Smooth muscle cell (in vitro differentiated cells): Measurements from ENCODE around the gene CDC42. TPM values are rescaled to one million over a fixed set of nuclear protein-coding genes. Genes with fewer than 3 reads are reported as not detected.
A peak's percentile ranks its signal among the peaks of the same experiment; 100 is the strongest.

Experiments used
- DNase-seq: peaks from one replicate; lab custom pipeline; 2025; ENCODE audit not compliant: unreplicated experiment; lab: John Stamatoyannopoulos, UW
- H2AFZ ChIP-seq: fragments of 200-600 bp; sonication (generic); 2 replicates; pipeline ENCODE4 v1.6.0; 2016; ENCODE audit warnings: antibody characterized with exemption, low read depth, mild to moderate bottlenecking
- H3F3A ChIP-seq: fragments of 200-600 bp; sonication (generic); 2 replicates; pipeline ENCODE4 v1.6.0; 2017; ENCODE audit warnings: antibody characterized with exemption, low read depth
- H3K27ac ChIP-seq: fragments of 200-600 bp; sonication (generic); 2 replicates; pipeline ENCODE4 v1.5.1; 2016; ENCODE audit warnings: low read depth, mild to moderate bottlenecking
- H3K27me3 ChIP-seq: fragments of 200-600 bp; sonication (generic); 2 replicates; pipeline ENCODE4 v1.6.1; 2016; ENCODE audit warnings: low read depth, mild to moderate bottlenecking
- H3K36me3 ChIP-seq: fragments of 200-600 bp; sonication (generic); 2 replicates; pipeline ENCODE4 v1.5.1; 2016; ENCODE audit warnings: low read depth
- H3K4me1 ChIP-seq: fragments of 200-600 bp; sonication (generic); 2 replicates; pipeline ENCODE4 v1.5.1; 2016; ENCODE audit warnings: low read depth
- H3K4me2 ChIP-seq: fragments of 200-600 bp; sonication (generic); 2 replicates; pipeline ENCODE4 v1.6.0; 2016; ENCODE audit warnings: mild to moderate bottlenecking
- H3K4me3 ChIP-seq: fragments of 200-600 bp; sonication (generic); 2 replicates; pipeline ENCODE4 v1.5.1; 2016; ENCODE audit warnings: mild to moderate bottlenecking
- H3K79me2 ChIP-seq: fragments of 200-600 bp; sonication (generic); 2 replicates; pipeline ENCODE4 v1.6.0; 2016; ENCODE audit warnings: low read depth, mild to moderate bottlenecking
- H3K9ac ChIP-seq: fragments of 200-600 bp; sonication (generic); 2 replicates; pipeline ENCODE4 v1.6.0; 2016; ENCODE audit warnings: low read depth
- H3K9me3 ChIP-seq: fragments of 200-600 bp; sonication (generic); replicated peaks from 2 replicates; pipeline ENCODE4 v1.5.1; 2016; ENCODE audit warnings: low read depth
- H4K20me1 ChIP-seq: fragments of 200-600 bp; sonication (generic); 2 replicates; pipeline ENCODE4 v1.6.0; 2016; ENCODE audit warnings: low read depth
- WGBS: methylation state at CpG from one replicate; pipeline ENCODE4 v1.1.7; 2016; ENCODE audit warnings: low lambda C conversion rate; 5-methylcytosine and 5-hydroxymethylcytosine counted together
- polyA plus RNA-seq: library from polyadenylated mRNA; unstranded; fragments of >200 nt; fragmentation: Nextera tagmentation; extraction: Ambion mirVana; gene quantifications from 2 replicates; pipeline ENCODE4 v1.2.1, GENCODE V29; 2016
- total RNA-seq: library from RNA; depleted of rRNA; stranded (reverse); fragments of >200 nt; gene quantifications from 2 replicates; pipeline ENCODE4 v1.2.3, GENCODE V29; 2014
- TF ChIP-seq, protein P1 (sequence below): fragments of 200-600 bp; sonication (generic); IDR thresholded peaks from 2 replicates; pipeline ENCODE4 v1.5.1; 2017; ENCODE audit warnings: borderline replicate concordance, mild to moderate bottlenecking, antibody characterized with exemption; ENCODE audit not compliant: insufficient read depth, poor library complexity, severe bottlenecking

Gene CDC42
- total and polyA plus RNA-seq, 2 experiments from 2014 or later, result 74.0 to 407 TPM

DNA sequence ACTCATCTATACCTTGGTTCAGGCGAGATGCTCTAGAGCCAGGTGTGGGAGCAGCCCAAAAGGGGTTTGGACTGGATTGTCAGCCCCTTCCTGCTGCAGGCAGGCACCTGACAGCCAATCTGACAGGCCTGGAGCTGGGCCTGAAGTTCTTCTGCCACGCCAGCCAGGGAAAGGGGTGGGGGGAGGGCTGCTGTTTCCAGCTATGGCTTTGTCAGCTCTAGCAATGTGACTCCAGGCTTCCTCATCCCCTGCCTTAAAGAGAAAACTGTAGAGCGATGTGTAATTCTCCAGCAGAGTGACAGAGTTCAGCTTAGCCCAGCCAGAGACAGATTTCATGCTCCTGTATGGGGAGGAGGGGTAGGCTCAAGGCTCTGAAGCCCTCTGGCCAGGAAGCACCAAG, 60.0 kb downstream of the CDC42 start:
- no peaks in the 10 kb centered on the region for H3K36me3 ChIP-seq

DNA sequence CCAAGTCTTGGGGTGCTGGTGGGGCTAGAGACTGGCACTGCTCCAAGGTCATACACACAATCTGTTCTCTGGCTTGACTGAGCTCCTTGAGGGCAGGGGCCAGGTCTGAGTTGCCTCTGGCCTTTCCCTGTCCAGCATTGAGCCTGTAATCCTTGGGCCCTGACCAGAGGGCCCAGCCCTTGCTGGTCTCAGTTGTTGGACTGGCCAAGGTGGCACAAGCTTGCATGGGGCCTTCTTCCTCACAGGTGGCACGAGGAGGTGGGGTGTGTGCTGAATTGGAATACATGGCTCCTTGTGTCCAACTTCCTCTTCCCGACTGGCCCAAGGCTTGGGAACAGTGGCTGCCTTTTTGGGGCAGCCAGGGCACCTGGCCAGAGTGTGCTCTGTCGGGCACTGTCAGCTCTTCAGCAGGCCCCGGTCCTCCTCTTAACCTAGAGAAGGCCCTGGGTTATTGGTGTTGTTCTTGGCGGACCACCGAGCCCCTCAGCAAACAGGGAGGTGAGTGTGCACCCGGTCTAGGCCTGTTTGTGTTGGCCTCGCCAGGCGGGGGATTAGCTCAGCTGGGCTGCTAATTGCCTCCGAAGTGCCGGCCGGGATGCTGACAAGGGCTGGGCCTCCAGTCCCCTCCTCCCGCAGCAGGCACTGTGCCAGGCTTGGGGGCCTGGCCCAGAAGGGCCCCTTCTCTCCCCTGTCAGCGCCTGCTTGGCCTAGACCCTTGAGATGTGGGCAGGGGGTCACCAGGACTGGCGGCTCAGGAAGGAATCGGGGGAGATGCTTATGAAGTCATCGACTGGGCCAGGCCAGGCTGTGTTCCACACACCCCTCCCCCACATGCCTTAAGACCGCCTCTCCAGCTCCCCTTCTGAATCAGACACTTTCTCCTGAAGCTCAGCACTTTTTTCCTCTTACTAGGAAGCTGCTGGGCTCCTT, 61.8 kb downstream of the CDC42 start:
- DNase-seq, result peak; percentile 20
- Histone ChIP-seq H3K27me3 (no peaks in the 10 kb centered on the region), H2AFZ (no peak overlapping the region), H3K36me3 (no peaks in the 10 kb centered on the region), H3K4me1 (peaks cover 15% of the 10 kb centered on the region), H3K4me3 (no peak overlapping the region), H3K27ac (peak overlapping the region; percentile 49), H3K9me3 (no peaks in the 10 kb centered on the region), H3K9ac (no peak overlapping the region), H3F3A (peaks cover 21% of the 10 kb centered on the region), H4K20me1 (peaks cover 100% of the 10 kb centered on the region), H3K79me2 (peaks cover 17% of the 10 kb centered on the region), H3K4me2 (no peak overlapping the region)
- WGBS, result 48% methylated on average over 18 of the region's 18 CpGs
- TF ChIP-seq, protein P1, sequence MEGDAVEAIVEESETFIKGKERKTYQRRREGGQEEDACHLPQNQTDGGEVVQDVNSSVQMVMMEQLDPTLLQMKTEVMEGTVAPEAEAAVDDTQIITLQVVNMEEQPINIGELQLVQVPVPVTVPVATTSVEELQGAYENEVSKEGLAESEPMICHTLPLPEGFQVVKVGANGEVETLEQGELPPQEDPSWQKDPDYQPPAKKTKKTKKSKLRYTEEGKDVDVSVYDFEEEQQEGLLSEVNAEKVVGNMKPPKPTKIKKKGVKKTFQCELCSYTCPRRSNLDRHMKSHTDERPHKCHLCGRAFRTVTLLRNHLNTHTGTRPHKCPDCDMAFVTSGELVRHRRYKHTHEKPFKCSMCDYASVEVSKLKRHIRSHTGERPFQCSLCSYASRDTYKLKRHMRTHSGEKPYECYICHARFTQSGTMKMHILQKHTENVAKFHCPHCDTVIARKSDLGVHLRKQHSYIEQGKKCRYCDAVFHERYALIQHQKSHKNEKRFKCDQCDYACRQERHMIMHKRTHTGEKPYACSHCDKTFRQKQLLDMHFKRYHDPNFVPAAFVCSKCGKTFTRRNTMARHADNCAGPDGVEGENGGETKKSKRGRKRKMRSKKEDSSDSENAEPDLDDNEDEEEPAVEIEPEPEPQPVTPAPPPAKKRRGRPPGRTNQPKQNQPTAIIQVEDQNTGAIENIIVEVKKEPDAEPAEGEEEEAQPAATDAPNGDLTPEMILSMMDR, result no peak

More for the DNA sequence above, 60.0 kb downstream of the CDC42 start:
- Histone ChIP-seq H3K79me2 (peaks cover 29% of the 10 kb centered on the region), H3K9ac (no peak overlapping the region), H3F3A (peaks cover 21% of the 10 kb centered on the region), H3K4me1 (peaks cover 15% of the 10 kb centered on the region), H4K20me1 (peaks cover 100% of the 10 kb centered on the region), H3K27ac (no peak overlapping the region), H3K4me2 (no peak overlapping the region), H3K4me3 (no peak overlapping the region), H3K9me3 (no peaks in the 10 kb centered on the region), H2AFZ (no peak overlapping the region), H3K27me3 (no peaks in the 10 kb centered on the region)
- WGBS, result 70% methylated on average over 3 of the region's 3 CpGs
- TF ChIP-seq, protein P1, result no peak
- DNase-seq, result no peak

DNA sequence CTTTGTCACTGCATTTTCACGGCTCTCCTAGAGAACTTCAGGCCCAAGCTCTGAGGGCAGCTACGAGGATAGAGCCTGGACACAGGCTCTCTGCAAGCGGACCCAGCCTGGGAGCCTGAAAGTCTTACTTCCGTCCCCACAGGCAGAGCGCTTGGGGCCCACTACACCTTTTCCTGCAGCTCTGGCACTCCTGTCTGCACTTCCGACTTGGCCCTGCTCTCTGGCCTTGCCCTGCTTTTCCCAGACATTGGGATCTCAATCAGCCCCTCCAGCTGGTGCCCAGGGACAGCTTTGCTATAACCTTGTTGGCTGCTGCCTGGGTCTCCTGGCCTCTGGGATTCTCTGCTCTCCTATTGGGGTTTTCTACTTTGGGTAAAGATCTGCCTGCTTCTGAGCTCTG, 62.8 kb downstream of the CDC42 start:
- peaks cover 100% of the 10 kb centered on the region for H4K20me1 ChIP-seq
- H3K4me3 ChIP-seq, result no peak overlapping the region
- no peaks in the 10 kb centered on the region for H3K9me3 ChIP-seq
- peaks cover 8% of the 10 kb centered on the region for H3K79me2 ChIP-seq
- H3K36me3 ChIP-seq, result no peaks in the 10 kb centered on the region
- DNase-seq, result no peak
- WGBS, result 94% methylated on average over 6 of the region's 6 CpGs
- H3K9ac ChIP-seq, result no peak overlapping the region
- peaks cover 16% of the 10 kb centered on the region for H3F3A ChIP-seq
- peaks cover 15% of the 10 kb centered on the region for H3K4me1 ChIP-seq
- peak overlapping the region; percentile 49 for H3K27ac ChIP-seq
- H3K27me3 ChIP-seq, result no peaks in the 10 kb centered on the region
- no peak overlapping the region for H2AFZ ChIP-seq
- no peak overlapping the region for H3K4me2 ChIP-seq
- TF ChIP-seq, protein P1, result no peak

DNA sequence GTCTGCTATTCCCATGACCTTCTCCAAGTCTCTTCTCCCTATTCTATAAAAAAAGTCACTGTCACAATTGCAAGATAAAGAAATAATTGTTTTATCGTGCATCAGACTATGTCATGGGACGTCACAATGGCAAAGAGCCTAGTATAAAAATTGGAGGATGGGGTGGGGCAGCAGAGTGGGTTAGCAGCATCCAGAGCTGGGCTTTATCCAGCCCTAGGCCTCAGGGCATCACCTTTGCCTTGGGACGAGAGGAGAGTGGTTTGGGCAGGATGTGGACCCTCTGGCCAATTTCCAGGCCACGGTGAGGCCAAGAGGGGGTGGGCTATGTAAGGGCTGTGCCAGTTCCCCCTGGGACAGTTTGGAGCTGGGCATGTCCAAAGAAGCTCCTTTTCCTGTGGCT, 64.7 kb downstream of the CDC42 start:
- no peaks in the 10 kb centered on the region for H3K36me3 ChIP-seq
- H3K4me1 ChIP-seq, result peaks cover 19% of the 10 kb centered on the region
- H3K27ac ChIP-seq, result no peak overlapping the region
- H3K9me3 ChIP-seq, result no peaks in the 10 kb centered on the region
- H3K79me2 ChIP-seq, result no peaks in the 10 kb centered on the region
- no peak overlapping the region for H3K4me3 ChIP-seq
- no peak for DNase-seq
- no peak overlapping the region for H2AFZ ChIP-seq
- H4K20me1 ChIP-seq, result peaks cover 100% of the 10 kb centered on the region
- 95% methylated on average over 4 of the region's 4 CpGs for WGBS
- H3K4me2 ChIP-seq, result no peak overlapping the region
- peaks cover 7% of the 10 kb centered on the region for H3F3A ChIP-seq
- no peak overlapping the region for H3K9ac ChIP-seq
- H3K27me3 ChIP-seq, result no peaks in the 10 kb centered on the region
- TF ChIP-seq, protein P1, result no peak
